Activated T-cell treated with anti-CD3 and anti-CD28 coated beads for 1 hour (primary cell): ENCODE measurements around the gene TSSC4.
A peak's percentile ranks its signal among the peaks of the same experiment; 100 is the strongest.

Source experiments
- DNase-seq: peaks from one replicate; pipeline ENCODE4 v3.0.0-alpha.2; 2020; ENCODE audit warnings: low read depth

Gene TSSC4

DNA sequence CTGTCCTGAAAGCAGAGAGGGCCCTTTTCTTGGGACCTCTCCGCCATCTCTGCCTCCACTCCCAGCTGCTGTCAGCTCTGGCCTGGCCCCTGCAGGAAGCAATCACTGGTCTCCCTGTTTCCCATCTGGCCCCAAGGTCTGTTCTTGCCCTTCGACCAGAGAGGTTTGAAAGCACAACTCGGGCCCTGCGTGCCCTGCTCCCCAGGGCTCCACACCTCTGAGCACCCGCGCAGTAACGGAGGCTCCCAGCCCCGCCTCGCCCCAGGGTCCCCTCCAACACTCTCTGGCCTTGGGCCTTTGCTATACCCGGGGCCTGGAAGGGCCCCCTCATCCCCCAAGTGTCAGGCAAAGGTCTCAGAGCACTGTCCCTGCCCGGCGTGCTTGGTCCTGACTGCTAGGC, 31.2 kb upstream of the TSSC4 start:
- DNase-seq: no peak

DNA sequence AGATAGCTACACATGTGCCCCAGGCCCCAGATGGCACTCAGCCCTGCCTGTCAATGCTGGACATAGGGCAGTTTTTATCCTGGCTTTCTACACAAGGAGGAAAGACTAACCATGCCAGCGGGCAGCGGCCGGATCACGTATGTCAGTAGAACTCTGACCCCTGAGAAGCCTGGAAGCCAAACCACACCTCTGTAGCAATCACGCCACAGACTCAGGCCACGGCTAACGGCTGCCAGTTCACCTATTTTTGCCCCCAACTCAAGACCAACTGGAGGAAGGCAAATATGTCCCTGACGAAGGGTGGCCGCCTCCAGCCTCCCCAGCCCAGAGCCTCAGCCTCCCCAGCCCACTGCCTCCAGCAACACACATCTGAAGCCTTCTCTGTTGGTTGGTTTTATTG, 30.7 kb upstream of the TSSC4 start:
- DNase-seq: no peak

GRCh38 chr11:2374456-2375201, 25.9 kb upstream of the TSSC4 start:
- DNase-seq: no peak

GRCh38 chr11:2375341-2375853, 25.2 kb upstream of the TSSC4 start:
- DNase-seq: no peak

DNA sequence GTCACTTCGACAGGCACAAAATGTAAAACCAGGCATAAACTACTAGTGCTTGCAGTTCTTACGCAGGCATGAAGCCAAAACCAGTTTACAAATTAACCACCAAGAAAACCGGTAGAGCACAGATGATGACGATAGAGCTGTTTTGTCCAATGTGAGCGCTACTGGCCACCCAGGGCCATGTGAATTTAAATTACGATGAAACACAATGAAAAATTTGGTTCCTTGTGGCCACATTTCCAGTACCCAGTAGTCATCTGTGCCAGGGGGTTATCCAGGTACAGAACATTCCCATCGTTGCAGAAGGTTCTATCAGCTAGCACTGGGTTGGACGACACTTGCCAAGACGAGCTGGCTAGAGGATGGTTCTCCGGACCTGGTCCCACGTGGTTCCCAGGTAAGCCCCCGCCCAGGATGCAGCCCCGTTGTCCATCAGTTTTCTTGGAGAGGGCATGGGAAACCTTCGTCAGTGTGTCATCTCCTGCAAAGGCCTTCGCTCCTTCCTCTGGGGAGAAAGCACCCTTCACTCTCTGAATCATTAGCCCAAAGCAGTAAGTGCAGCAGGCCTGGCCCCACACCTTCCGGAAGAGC, 24.5 kb upstream of the TSSC4 start:
- DNase-seq: no peak

GRCh38 chr11:2376751-2377451, 23.6 kb upstream of the TSSC4 start, which contains the start of gene CD81:
CD81 (plus strand) TSS chr11:2377310; CDS start chr11:2377550, 240 bp downstream.
- peak; percentile 66 for DNase-seq

- DNase-seq: peak; percentile 55
These were observed 22.8 kb upstream of the TSSC4 start for GRCh38 chr11:2377511-2378443.

- no peak for DNase-seq
These were observed 21.9 kb upstream of the TSSC4 start for GRCh38 chr11:2378527-2379210.

DNA sequence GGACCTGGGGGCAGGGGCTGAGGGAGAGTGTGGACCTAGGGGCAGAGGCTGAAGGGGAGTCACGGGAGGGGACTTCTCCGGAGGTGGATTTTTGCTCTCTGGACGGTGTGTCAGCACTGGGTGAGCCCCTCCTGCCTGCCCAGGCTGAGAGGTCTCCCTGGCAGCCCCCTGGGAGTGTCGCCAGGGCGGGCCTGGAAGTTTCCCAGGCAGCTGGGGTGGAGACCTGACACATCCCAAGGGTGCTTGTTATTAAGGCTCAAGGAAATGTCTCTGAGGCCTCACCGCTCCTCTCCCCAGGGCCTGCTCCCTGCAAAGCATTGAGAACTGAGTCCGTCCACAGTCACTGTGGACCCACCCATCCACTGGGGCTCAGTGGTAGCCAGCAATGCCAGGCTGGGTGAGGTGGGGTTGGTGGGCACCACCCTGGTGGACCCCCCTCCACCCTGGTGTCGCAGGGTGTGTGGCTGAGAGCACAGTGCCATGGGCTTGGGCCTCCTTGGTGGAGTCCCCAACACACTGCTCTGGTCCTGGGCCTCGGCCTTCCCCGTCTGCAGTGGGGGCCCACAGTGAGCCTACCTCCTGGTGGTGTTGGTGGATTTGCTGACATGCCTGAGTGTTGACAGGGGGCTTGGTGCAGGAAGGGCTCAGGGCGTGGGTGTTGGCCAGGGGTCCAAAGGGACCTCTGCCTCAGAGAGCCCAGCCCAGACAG, 20.9 kb upstream of the TSSC4 start:
- DNase-seq: no peak

- no peak for DNase-seq
These were observed 20.2 kb upstream of the TSSC4 start for GRCh38 chr11:2380396-2380795.

DNA sequence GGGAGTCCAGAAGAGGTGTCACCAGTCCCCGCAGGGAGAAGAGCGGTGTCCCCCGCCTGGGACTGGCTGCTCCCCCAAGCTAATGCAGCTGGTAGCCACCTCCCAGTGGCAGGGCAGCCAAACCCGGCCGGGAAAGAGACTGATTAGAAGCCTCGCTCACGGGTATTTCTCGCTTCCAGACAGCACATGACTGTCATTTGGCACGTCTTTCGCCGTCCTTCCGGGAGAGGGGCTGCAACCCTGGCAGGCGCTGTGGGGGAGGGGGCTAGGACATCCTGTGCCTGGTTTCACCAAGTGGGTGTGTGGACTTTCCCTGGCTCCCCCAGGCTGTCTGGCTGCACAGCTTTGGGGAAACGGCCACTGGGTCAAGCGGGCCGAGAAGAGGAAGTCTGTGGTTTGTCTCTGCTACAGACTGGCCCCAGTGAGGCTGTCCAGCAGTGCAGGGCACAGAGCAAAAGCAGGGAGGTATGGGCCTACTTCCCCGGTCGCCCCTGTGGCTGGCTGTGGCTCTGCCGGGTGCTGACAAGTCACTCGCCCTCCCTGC, 19.7 kb upstream of the TSSC4 start:
- no peak for DNase-seq

DNA sequence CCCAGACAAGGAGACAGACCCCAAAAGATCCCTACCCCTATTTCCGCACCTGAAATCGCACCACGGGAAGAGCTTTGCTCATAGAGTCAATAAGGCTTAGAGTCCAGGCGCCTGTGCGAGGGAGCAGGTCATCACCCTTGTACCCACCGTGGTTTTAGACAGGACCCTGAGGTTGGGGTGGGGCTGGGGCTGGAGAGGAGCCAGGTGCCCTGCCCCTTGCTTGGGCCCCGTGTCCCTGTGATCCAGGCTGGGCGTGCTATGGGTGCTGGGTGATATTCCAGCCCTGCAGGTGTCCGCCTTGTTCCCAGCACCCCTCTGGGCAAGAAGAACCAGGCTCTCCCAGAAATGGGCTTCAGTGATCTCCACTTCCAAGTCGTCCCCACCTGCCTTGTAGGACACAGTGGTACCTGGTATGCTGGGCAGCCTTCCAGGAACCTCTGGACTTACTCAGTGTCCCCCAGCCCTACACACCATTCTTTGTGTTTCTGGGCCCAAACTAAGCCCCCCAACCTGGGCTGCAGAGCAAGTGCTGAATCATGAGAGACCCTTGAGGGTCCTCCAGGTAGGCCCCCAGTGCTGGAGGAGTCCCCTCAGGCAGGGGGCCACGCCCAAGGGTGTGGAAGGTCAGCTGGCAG, 18.9 kb upstream of the TSSC4 start:
- DNase-seq: no peak

DNA sequence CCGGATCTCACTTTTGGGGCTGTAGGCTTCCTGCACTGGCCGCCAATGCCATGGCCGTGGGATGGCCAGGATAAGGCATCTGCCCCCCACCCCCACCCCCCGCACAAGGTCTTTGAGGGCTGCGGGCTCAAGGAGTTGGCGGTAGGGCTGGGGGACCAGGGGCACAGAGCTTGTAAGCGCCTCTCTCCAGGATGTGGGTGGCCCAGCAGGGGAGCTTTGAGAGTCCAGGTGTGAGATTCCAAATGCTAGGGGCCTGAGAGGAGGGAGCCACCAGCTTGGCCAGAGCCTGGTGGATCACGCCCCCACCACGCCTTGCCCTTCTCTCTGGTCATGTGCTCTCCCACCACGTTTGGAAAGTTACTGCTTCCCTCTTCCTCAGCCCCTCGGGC, 18.4 kb upstream of the TSSC4 start:
- DNase-seq: no peak

- DNase-seq: no peak
These were observed 17.4 kb upstream of the TSSC4 start for GRCh38 chr11:2382936-2383851.

- no peak for DNase-seq
These were observed 16.4 kb upstream of the TSSC4 start for GRCh38 chr11:2383852-2384804.

GRCh38 chr11:2385156-2386151, 15.1 kb upstream of the TSSC4 start:
- no peak for DNase-seq
